HG02840 (cell line): ENCODE results near the gene MACROD2.

ENCODE experiments used
- ATAC-seq: cut with Tn5 transposase; IDR thresholded peaks from one replicate; pipeline ENCODE4 v1.9.1; 2021; ENCODE audit warnings: mild to moderate bottlenecking, moderate library complexity, moderate number of reproducible peaks; ENCODE audit not compliant: unreplicated experiment, low FRiP score

The MACROD2 gene

GRCh38 chr20:15859061-15859460, 1863.7 kb downstream of the MACROD2 start:
- no peak for ATAC-seq

- no peak for ATAC-seq
Observed at GRCh38 chr20:15860850-15861249, 1865.5 kb downstream of the MACROD2 start.

DNA sequence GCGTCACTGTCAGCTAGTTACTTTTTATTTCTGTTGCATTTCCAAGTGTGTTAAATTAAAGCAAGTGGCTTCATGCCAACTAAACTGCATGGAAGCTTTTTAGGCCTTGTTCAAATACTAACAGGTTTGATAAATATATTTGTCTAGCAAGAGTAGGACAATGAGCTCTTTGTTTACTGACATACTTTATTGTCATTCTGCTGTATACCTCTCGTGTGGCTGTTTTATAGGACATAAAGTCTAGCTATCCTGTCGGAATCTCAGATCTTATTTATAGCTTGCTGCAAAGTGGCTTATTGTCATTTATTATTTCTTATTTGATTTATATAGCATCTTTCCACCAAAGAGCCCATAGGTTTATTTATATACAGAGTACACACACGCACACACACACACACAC, 1866.9 kb downstream of the MACROD2 start:
- ATAC-seq: no peak

- no peak for ATAC-seq
Observed at GRCh38 chr20:15863735-15864134, 1868.4 kb downstream of the MACROD2 start.

- ATAC-seq: no peak
Observed at GRCh38 chr20:15865553-15865952, 1870.2 kb downstream of the MACROD2 start.

GRCh38 chr20:15866916-15867730, 1871.8 kb downstream of the MACROD2 start:
- ATAC-seq: no peak

- ATAC-seq: no peak
Observed at GRCh38 chr20:15867899-15868298, 1872.6 kb downstream of the MACROD2 start.

DNA sequence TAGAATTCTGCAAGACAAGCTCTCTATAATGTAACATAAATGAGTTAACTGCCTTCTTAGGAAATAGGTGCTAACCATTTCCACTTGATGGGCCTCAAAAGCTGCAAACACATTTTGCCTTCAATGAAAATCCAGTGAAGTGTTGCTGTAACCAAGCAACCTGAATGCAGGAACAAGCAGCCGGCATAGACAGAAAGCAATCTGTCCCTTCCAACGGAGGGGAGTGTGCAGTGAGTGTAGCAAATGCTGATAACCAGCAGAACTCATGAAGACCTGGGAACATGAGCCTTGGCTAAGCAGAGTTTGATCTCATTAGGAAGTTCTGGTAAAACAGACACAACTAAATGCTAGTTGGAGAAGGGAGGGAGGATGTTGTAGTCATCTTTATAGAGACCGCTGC, 1880.1 kb downstream of the MACROD2 start:
- no peak for ATAC-seq

GRCh38 chr20:15882553-15882952, 1887.2 kb downstream of the MACROD2 start:
- peak; percentile 64 for ATAC-seq

- no peak for ATAC-seq
Observed at GRCh38 chr20:15886250-15886649, 1890.9 kb downstream of the MACROD2 start.

- no peak for ATAC-seq
Observed at GRCh38 chr20:15887387-15887786, 1892.1 kb downstream of the MACROD2 start.

DNA sequence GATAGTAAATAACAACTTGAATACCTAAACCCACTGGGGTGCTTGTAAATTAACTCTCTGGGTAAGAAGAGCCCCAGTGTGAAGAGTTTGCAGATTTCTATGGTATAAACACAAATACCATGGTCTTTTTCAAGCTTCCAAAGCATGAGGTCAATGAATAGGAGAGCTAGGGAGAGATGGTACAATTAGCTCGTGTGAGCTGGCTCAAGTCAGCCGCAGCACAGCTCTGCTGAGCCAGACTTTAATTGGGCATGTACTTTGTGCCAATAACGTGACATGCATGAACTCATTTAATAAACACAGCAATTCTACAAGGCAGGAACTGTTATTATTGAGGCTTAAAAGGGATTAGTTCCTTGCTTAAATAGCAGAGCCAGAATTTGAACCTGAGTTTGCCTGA, 1893.7 kb downstream of the MACROD2 start:
- no peak for ATAC-seq

- ATAC-seq: no peak
Observed at GRCh38 chr20:15889514-15890256, 1894.4 kb downstream of the MACROD2 start.

GRCh38 chr20:15890407-15890982, 1895.2 kb downstream of the MACROD2 start:
- ATAC-seq: no peak

DNA sequence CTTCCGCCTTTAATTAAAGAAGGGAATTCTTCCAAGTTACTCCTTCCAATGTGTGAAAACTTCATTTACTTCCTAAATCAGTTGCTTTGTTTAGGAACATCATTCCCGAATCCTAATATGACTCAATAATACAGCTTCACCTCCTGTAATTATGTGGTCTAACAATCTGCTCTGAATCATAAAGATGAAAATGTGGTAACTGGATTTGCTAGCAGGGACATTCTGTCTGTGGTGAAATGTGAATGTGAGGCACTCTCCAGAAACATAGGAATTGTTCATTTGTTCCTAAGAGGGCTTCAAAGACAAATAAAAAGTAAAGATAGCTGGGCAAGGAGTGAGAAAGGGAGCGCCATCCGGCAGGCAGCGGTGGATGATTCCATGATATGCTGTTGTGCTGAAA, 1899.8 kb downstream of the MACROD2 start:
- ATAC-seq: no peak

- peak; percentile 88 for ATAC-seq
Observed at GRCh38 chr20:15895560-15896084, 1900.3 kb downstream of the MACROD2 start.

DNA sequence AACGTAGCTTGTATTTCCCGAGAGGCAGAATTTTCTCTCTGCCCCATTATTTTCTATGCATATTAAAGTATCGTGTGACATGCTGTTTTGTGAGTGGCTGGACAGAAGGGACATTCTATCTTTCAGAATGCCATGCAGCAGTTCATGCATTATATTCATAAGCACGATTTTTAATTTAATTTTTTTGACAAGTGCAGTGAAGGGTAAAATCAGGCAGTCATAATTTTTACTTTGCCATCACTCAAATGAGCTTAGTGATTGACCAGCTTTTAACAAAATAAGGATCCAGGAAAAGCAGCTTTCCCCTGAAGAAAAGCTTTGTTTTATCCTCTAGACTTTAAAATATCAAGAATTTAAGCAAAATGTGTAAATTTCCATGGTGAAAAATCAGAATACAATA, 1904.7 kb downstream of the MACROD2 start:
- no peak for ATAC-seq

- ATAC-seq: no peak
Observed at GRCh38 chr20:15900443-15900842, 1905.1 kb downstream of the MACROD2 start.

- no peak for ATAC-seq
Observed at GRCh38 chr20:15902493-15902892, 1907.2 kb downstream of the MACROD2 start.

DNA sequence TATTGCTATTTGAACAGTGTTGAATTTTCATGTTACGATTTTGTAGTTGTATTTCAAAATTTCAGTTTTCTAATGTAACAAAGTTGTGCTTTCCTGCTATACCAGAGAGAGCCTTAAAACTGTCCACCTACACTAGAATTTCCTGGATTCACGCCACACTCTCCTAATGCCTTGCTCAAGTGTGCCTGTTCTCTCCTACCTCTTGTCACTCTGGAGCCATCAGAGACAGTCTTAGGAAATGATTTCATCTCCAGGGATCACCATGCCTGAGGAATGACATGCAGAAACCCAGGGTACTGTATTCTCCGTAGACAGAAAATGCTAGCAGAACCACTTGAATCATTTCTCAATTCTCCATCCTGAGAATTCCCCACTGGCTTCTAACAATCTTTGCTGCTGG, 1910.3 kb downstream of the MACROD2 start:
- no peak for ATAC-seq

DNA sequence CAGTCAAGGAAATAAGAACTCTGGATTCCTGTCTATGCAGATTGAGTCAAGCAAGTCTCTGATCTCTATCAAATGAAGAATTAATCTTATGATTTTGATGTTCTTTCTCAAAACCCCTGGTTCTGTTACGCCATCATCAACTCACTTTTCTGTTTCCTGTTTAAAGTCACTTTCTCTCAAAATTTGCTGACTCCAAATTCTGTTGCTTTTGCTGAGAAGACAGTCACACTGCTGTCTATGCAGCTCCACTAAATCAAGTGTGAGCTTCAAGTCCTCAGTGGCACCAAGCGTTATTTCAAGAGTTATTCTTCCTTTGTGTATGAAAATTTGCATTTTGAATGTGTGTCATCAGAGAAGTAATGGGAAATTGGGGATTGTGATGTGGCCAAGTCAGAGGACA, 1914.7 kb downstream of the MACROD2 start:
- no peak for ATAC-seq
